D721Med (cell line): Measurements from ENCODE around the gene NCEH1.
A peak's percentile ranks its signal among the peaks of the same experiment; 100 is the strongest.
"Not testable (repeated sequence)": the region's sequence is repeated elsewhere in the genome, so short reads cannot be mapped to it uniquely, and the experiment has no call there.

Experiments used
- DNase-seq: peaks from one replicate; pipeline ENCODE4 v3.0.0; 2011; ENCODE audit warnings: low spot score; ENCODE audit not compliant: insufficient read length
- FAIRE-seq: peaks from 2 replicates; lab custom pipeline; 2011; peaks lifted over from hg19 to GRCh38; lab: Jason Lieb, UNC
- TF ChIP-seq, protein P1 (sequence below): IDR thresholded peaks from 2 replicates; pipeline ENCODE4 v1.5.1; 2012; ENCODE audit warnings: mild to moderate bottlenecking, control low read depth; ENCODE audit not compliant: insufficient read depth; ENCODE audit errors: missing control alignments

The NCEH1 gene, protein sequence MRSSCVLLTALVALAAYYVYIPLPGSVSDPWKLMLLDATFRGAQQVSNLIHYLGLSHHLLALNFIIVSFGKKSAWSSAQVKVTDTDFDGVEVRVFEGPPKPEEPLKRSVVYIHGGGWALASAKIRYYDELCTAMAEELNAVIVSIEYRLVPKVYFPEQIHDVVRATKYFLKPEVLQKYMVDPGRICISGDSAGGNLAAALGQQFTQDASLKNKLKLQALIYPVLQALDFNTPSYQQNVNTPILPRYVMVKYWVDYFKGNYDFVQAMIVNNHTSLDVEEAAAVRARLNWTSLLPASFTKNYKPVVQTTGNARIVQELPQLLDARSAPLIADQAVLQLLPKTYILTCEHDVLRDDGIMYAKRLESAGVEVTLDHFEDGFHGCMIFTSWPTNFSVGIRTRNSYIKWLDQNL

DNA sequence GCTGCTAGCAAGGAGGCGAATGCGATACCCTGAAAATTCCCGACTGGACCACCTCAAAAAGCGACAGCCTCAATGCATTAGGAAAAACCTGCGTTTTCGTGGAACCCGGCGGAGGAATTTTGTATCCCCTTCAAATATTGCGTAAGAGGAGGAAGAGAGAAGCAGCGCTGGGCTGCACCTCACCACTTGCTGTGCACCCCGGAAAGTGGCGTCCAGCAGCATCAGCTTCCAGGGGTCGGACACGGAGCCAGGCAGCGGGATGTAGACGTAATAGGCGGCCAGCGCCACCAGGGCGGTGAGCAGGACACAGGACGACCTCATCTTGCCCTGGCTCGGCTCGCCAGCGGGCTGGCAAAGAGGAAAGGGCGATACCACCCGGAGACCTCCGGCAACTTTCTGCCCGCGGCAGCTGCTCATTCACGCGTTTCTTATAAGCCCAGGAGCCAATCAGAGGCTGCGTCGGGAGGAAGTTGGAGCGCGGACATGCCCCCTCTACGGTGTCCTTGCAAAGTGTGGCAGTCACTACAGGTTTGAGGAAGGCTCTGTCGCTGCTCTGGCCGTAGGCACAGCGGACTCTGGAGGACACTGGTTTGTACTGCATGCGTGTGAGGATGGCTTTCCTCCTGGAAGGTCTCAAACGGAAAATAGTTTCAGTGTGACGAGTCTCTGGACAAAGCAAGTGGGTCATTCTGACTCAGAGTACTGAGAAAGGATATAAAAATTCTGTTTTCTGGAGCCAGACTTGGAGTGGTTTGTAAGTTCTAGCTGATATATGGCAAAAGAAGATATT is at the start of gene NCEH1:
TSS of gene NCEH1 (minus strand) at position 404 of the 790 bp plus-strand sequence. CDS start at position 321, 83 bp downstream.
- TF ChIP-seq, protein P1, sequence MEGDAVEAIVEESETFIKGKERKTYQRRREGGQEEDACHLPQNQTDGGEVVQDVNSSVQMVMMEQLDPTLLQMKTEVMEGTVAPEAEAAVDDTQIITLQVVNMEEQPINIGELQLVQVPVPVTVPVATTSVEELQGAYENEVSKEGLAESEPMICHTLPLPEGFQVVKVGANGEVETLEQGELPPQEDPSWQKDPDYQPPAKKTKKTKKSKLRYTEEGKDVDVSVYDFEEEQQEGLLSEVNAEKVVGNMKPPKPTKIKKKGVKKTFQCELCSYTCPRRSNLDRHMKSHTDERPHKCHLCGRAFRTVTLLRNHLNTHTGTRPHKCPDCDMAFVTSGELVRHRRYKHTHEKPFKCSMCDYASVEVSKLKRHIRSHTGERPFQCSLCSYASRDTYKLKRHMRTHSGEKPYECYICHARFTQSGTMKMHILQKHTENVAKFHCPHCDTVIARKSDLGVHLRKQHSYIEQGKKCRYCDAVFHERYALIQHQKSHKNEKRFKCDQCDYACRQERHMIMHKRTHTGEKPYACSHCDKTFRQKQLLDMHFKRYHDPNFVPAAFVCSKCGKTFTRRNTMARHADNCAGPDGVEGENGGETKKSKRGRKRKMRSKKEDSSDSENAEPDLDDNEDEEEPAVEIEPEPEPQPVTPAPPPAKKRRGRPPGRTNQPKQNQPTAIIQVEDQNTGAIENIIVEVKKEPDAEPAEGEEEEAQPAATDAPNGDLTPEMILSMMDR, result peak; percentile 62
- FAIRE-seq, result no peak
- DNase-seq, result peak; percentile 50

DNA sequence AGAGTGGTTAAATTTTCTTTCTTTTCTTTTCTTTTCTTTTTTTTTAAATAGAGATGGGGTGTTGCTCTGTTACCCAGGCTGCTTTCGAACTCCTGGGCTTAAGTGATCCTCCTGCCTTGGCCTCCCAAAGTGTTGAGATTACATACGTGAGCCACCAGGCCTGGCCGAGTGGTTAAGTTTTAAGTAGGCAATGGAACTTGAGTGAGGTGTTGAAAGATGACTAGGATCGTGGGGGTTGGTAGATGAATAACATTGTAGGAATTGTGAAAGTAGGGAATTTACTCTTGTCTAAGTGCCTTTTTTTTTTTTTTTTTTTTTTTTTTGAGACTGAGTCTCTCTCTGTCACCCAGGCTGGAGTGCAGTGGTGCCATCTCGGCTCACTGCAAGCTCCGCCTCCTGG is 49.5 kb upstream of the NCEH1 start:
- DNase-seq, FAIRE-seq: not testable (repeated sequence)

DNA sequence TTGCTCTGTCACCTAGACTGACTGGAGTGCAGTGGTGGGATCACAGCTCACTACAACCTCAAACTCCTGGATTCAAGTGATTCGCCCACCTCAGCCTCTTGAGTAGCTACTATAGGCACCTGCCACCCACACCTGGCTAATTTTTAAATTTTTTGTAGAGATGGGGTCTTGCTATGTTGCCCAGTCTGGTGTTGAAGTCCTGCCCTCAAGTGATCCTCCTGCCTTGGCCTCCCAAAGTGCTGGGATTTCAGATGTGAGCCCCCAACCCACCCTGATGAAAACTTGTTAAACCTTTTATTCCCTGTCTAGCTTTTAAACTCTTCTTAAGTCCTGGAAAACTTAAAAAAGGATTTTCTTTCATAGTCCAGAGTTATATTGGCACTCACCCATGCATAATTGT is 42.3 kb upstream of the NCEH1 start:
- DNase-seq (no peak), FAIRE-seq (no peak)
- TF ChIP-seq, protein P1, result no peak

DNA sequence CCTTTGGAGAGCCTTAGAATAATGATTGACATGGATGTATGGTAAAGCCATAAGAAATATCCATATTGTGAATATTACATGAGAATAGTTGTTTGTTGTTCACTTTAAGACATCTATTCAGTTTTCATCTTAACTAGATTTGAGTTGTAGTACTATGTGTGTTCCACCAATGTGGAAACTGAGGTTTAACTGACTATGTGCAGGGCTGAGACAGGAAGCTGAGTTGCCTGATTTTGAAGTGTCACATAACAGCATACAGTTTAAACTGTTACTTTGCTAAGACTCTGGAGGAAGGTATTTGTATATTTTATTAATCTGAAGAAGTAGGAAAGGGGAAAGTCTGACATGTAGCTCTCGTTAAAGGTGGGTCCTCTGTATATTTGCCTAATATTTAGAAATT is 41.8 kb upstream of the NCEH1 start:
- DNase-seq (no peak), FAIRE-seq (peak; percentile 84)
- TF ChIP-seq, protein P1, result no peak

DNA sequence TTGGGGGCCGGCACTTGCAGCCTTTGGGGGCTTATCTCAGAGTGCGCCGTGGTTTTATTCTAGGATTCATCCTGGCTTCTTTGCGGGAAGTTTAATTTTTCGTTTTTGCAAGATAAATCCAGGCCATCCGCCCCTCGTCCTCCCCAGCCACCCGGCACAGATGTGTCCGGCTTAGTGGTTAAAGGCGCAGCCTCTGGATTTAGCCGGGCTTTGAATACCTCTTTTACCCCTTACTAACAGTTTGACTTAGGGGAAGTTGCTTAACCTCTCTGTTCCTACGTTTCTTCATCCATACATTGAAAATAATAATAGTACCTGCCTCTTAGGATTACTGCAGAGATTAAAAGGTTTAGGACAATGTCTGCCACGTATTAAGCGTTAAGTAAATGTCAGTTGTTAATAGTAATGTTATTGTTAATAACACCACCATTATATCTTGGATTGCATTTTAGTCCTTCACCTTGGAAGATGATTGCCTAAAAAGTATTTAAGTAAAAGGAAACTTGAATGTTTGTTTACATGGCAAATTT is 40.4 kb upstream of the NCEH1 start:
- DNase-seq, result no peak
- TF ChIP-seq, protein P1, result no peak
- FAIRE-seq, result peak; percentile 6

DNA sequence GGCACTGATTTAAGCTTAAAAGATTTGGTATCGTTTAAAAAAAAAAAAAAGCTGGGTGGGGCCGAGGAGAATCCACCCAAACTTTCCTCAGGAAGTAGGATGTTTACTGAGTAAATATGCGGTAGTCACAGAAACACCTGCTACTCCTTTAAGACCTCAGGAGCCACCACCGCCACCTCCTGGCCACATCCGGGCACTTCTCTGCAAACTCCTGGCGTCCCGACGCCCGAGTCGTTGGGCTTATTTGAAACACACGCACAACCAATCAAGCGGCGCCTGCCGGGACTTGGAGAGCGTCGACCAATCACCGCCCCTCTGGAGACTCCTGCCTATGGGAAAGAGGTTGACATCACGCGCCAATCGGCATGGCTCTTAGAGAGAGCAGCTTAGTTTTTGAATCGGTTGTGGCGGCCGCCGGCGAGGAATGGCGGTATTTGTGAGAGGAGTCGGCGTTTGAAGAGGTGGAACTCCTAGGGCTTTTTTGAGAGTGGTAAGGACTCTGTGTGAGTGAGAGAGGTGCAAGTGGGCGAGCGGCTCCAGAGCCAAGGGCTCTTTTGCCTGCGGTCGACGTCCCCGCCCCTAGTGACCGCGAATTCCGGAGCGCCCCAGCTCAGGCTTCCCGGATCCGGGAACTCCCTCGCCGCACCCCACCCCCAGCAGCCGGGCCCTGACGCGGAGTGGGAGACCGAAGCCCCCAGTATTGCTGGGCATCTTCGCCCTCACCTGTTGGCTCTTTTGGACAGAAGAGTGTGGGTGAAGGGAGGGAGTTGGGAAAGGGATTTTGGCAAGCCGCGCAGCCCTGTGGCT is 39.7 kb upstream of the NCEH1 start, which contains the start of gene ECT2:
TSS of gene ECT2 (plus strand) at position 359 of the 807 bp plus-strand sequence. CDS start 3,805 bp downstream, outside the sequence.
- FAIRE-seq, result no peak

More for the DNA sequence above, 39.7 kb upstream of the NCEH1 start, which contains the start of gene ECT2:
- DNase-seq, result peak; percentile 60
- TF ChIP-seq, protein P1, result peak; percentile 55
